Neuronal stem cell (in vitro differentiated cells): Measurements from ENCODE around the gene TCAP.

Source experiments
- DNase-seq: peaks from one replicate; pipeline ENCODE4 v3.0.0-alpha.2; 2013; ENCODE audit warnings: low spot score
- H2AFZ ChIP-seq: one replicate; pipeline ENCODE4 v1.6.1; 2013; ENCODE audit warnings: mild to moderate bottlenecking, low read length, inconsistent platforms
- H2AK5ac ChIP-seq: 2 replicates; pipeline ENCODE4 v1.6.1; 2013; ENCODE audit warnings: low read depth, mild to moderate bottlenecking, inconsistent platforms, low read length, moderate library complexity, mixed read lengths
- H2BK120ac ChIP-seq: 2 replicates; pipeline ENCODE4 v1.6.1; 2013; ENCODE audit warnings: low read depth, mild to moderate bottlenecking, inconsistent platforms, low read length, moderate library complexity, mixed read lengths
- H2BK12ac ChIP-seq: one replicate; pipeline ENCODE4 v1.6.1; 2013; ENCODE audit warnings: low read length, inconsistent platforms
- H2BK15ac ChIP-seq: 2 replicates; pipeline ENCODE4 v1.6.1; 2013; ENCODE audit warnings: mild to moderate bottlenecking, low read length, inconsistent platforms, mixed read lengths
- H2BK5ac ChIP-seq: one replicate; pipeline ENCODE4 v1.6.1; 2013; ENCODE audit warnings: inconsistent platforms, mild to moderate bottlenecking, low read length, moderate library complexity
- H3K14ac ChIP-seq: one replicate; pipeline ENCODE4 v1.6.1; 2013; ENCODE audit warnings: low read length, inconsistent platforms
- H3K18ac ChIP-seq: 2 replicates; pipeline ENCODE4 v1.6.1; 2013; ENCODE audit warnings: low read length, inconsistent platforms
- H3K23ac ChIP-seq: 2 replicates; pipeline ENCODE4 v1.6.1; 2013; ENCODE audit warnings: low read depth, mild to moderate bottlenecking, mixed read lengths, low read length, inconsistent platforms; ENCODE audit not compliant: poor library complexity
- H3K27ac ChIP-seq: replicated peaks from 3 replicates; pipeline ENCODE4 v1.5.1; 2013; ENCODE audit warnings: low read length, inconsistent platforms
- H3K27me3 ChIP-seq, 3 experiments: 2 replicates each; pipeline ENCODE4 v1.6.1; 2013; ENCODE audit warnings: low read length in 3 of 3, mild to moderate bottlenecking in 2 of 3, inconsistent platforms in 1 of 3, low read depth in 1 of 3, mixed read lengths in 1 of 3, moderate library complexity in 1 of 3; ENCODE audit not compliant: control insufficient read depth in 3 of 3, insufficient read depth in 3 of 3
- H3K36me3 ChIP-seq, 2 donors: replicated peaks in 1 of 2; 2 replicates each; pipeline ENCODE4 v1.6.1; 2013; ENCODE audit warnings: low read length in 2 of 2; ENCODE audit not compliant: control insufficient read depth in 2 of 2, insufficient read depth in 2 of 2
- H3K4ac ChIP-seq: 2 replicates; pipeline ENCODE4 v1.6.1; 2013; ENCODE audit warnings: inconsistent platforms, mild to moderate bottlenecking, low read length, moderate library complexity
- H3K4me1 ChIP-seq, 2 donors: 1 replicate in 1 of 2; 2 replicates in 1 of 2; pipeline ENCODE4 v1.6.1; 2013; ENCODE audit warnings: low read length in 2 of 2, low read depth in 1 of 2; ENCODE audit not compliant: control insufficient read depth in 2 of 2, insufficient read depth in 1 of 2
- H3K4me2 ChIP-seq: one replicate; pipeline ENCODE4 v1.6.1; 2013; ENCODE audit warnings: mild to moderate bottlenecking, low read length, inconsistent platforms; ENCODE audit not compliant: insufficient read depth, poor library complexity, severe bottlenecking
- H3K4me3 ChIP-seq, 2 donors: 2 replicates each; pipeline ENCODE4 v1.5.1; 2013; ENCODE audit warnings: low read length in 2 of 2, mild to moderate bottlenecking in 2 of 2, inconsistent platforms in 1 of 2, moderate library complexity in 1 of 2
- H3K79me1 ChIP-seq: one replicate; pipeline ENCODE4 v1.6.1; 2013; ENCODE audit warnings: low read depth, mild to moderate bottlenecking, inconsistent platforms, low read length, moderate library complexity
- H3K9ac ChIP-seq: one replicate; pipeline ENCODE4 v1.6.1; 2013; ENCODE audit warnings: mild to moderate bottlenecking, low read depth, low read length, inconsistent platforms; ENCODE audit not compliant: poor library complexity
- H3K9me3 ChIP-seq, 2 donors: replicated peaks in 1 of 2; 2 replicates each; pipeline versions ENCODE3 to v1.6.1; 2013; ENCODE audit warnings: low read length in 2 of 2, mild to moderate bottlenecking in 2 of 2, inconsistent platforms in 1 of 2, low read depth in 1 of 2, mixed read lengths in 1 of 2, moderate library complexity in 1 of 2; ENCODE audit not compliant: control insufficient read depth in 2 of 2, insufficient read depth in 1 of 2
- H4K8ac ChIP-seq: one replicate; pipeline ENCODE4 v1.6.1; 2013; ENCODE audit warnings: low read depth, mild to moderate bottlenecking, inconsistent platforms, low read length, moderate library complexity
- H4K91ac ChIP-seq: one replicate; pipeline ENCODE4 v1.6.1; 2013; ENCODE audit warnings: low read length, low read depth, mild to moderate bottlenecking, inconsistent platforms; ENCODE audit not compliant: poor library complexity
- WGBS, 2 donors: extraction: QIAGEN DNeasy Blood & Tissue Kit; methylation state at CpG; one replicate each; pipeline ENCODE4 v1.1.7; 2013; ENCODE audit warnings: missing lambda C conversion rate in 2 of 2, mixed read lengths in 1 of 2; ENCODE audit not compliant: insufficient read length in 2 of 2, insufficient replicate concordance in 1 of 2; ENCODE audit errors: extremely low coverage in 2 of 2; 5-methylcytosine and 5-hydroxymethylcytosine counted together

TCAP gene

GRCh38 chr17:39659279-39660010 is 5.7 kb upstream of the TCAP start:
- no peak overlapping the region for H2AFZ ChIP-seq

GRCh38 chr17:39660011-39660360 is 5.2 kb upstream of the TCAP start:
- Histone ChIP-seq H4K8ac (no peak overlapping the region), H3K4me2 (no peak overlapping the region), H3K9me3 (no peaks in the 10 kb centered on the region), H2BK12ac (no peak overlapping the region), H4K91ac (no peak overlapping the region), H3K27me3 (no peaks in the 10 kb centered on the region), H3K4me3 (no peak overlapping the region), H3K4me1 (peaks cover 0 to 17% of the 10 kb centered on the region in 2 donors), H2BK15ac (no peak overlapping the region), H3K79me1 (peaks cover 11% of the 10 kb centered on the region), H2BK5ac (no peak overlapping the region), H2AFZ (no peak overlapping the region), H2BK120ac (no peak overlapping the region), H2AK5ac (no peak overlapping the region), H3K18ac (no peak overlapping the region), H3K14ac (no peak overlapping the region), H3K27ac (no peak overlapping the region), H3K36me3 (peaks cover 37 to 67% of the 10 kb centered on the region in 2 donors), H3K4ac (no peak overlapping the region), H3K23ac (peak overlapping the region; percentile 34), H3K9ac (peak overlapping the region; percentile 70)
- WGBS, 2 donors: no CpG with 5 or more reads among the region's 5 CpGs
- DNase-seq: no peak

More at GRCh38 chr17:39659279-39660010, 5.7 kb upstream of the TCAP start:
- DNase-seq: no peak
- no peak overlapping the region for H4K8ac ChIP-seq
- no peak overlapping the region for H3K4me2 ChIP-seq
- H3K4me1 ChIP-seq: peaks cover 0 to 21% of the 10 kb centered on the region in 2 donors
- H3K36me3 ChIP-seq: peaks cover 37 to 72% of the 10 kb centered on the region in 2 donors
- no peak overlapping the region for H2BK15ac ChIP-seq
- H3K23ac ChIP-seq: no peak overlapping the region
- no peak overlapping the region for H3K4me3 ChIP-seq
- no peaks in the 10 kb centered on the region for H3K9me3 ChIP-seq
- H4K91ac ChIP-seq: no peak overlapping the region
- no peak overlapping the region for H3K9ac ChIP-seq
- no peak overlapping the region for H2BK5ac ChIP-seq
- no peaks in the 10 kb centered on the region for H3K27me3 ChIP-seq
- no peak overlapping the region for H3K4ac ChIP-seq
- H2BK120ac ChIP-seq: no peak overlapping the region
- no CpG with 5 or more reads among the region's 15 CpGs for WGBS, 2 donors
- no peak overlapping the region for H2AK5ac ChIP-seq
- peaks cover 11% of the 10 kb centered on the region for H3K79me1 ChIP-seq
- no peak overlapping the region for H3K18ac ChIP-seq
- no peak overlapping the region for H2BK12ac ChIP-seq
- H3K14ac ChIP-seq: no peak overlapping the region
- H3K27ac ChIP-seq: no peak overlapping the region

GRCh38 chr17:39660397-39661385 is 4.5 kb upstream of the TCAP start:
- Histone ChIP-seq H4K91ac (no peak overlapping the region), H3K23ac (peak overlapping the region; percentile 34), H2AK5ac (no peak overlapping the region), H3K4me3 (no peak overlapping the region), H3K14ac (no peak overlapping the region), H3K9me3 (no peaks in the 10 kb centered on the region), H3K4ac (no peak overlapping the region), H3K18ac (peak overlapping the region; percentile 35), H2BK5ac (peak overlapping the region; percentile 5), H2BK120ac (no peak overlapping the region), H3K4me2 (no peak overlapping the region), H3K36me3 (peaks cover 37 to 62% of the 10 kb centered on the region in 2 donors), H3K27me3 (peaks cover 0 to under 1% (median 0%) of the 10 kb centered on the region in 3 experiments), H2BK12ac (peak overlapping the region; percentile 16), H3K27ac (no peak overlapping the region), H3K79me1 (peaks cover 11% of the 10 kb centered on the region), H4K8ac (no peak overlapping the region), H3K4me1 (peaks cover 0 to 17% of the 10 kb centered on the region in 2 donors), H2AFZ (no peak overlapping the region), H2BK15ac (peak overlapping the region; percentile 24), H3K9ac (peak overlapping the region; percentile 70)
- no peak for DNase-seq
- no CpG with 5 or more reads among the region's 35 CpGs for WGBS, 2 donors
